ENCODE data around the gene MAP4K2. TPM values are rescaled to one million over a fixed set of nuclear protein-coding genes. Genes with fewer than 3 reads are reported as not detected.

MAP4K2 gene
- total and polyA plus RNA-seq, 2 of the 4 experiments (the other 2 are of a cell fraction) = 11.7 to 16.6 TPM

GRCh38 chr11:64766881-64767280, 36.1 kb downstream of the MAP4K2 start:
- Histone ChIP-seq H2AFZ (replicated peaks; ENCODE audit: low read length, poor library complexity) (no peak overlapping the region), H4K20me1 (ENCODE audit: insufficient read depth, low read length) (peaks cover 87% of the 10 kb centered on the region), H3K27ac (ENCODE audit: insufficient read depth, low read length) (no peak overlapping the region), H2BK20ac (ENCODE audit: low read depth, low read length) (no peak overlapping the region), H3K27me3 (ENCODE audit: control insufficient read depth, insufficient read depth, low read length) (no peaks in the 10 kb centered on the region), H3K9me3 (ENCODE audit: control insufficient read depth, insufficient read depth, low read length) (no peaks in the 10 kb centered on the region), H3K23ac (ENCODE audit: low read depth, low read length) (no peak overlapping the region), H3K18ac (ENCODE audit: low read depth, low read length) (no peak overlapping the region), H2BK15ac (ENCODE audit: low read depth, low read length) (no peak overlapping the region), H2AK9ac (replicated peaks; ENCODE audit: low read depth, low read length, poor library complexity) (no peak overlapping the region), H2BK5ac (ENCODE audit: low read depth, low read length, poor library complexity, severe bottlenecking) (no peak overlapping the region), H4K91ac (ENCODE audit: insufficient read depth, low read depth, low read length) (no peak overlapping the region), H4K8ac (ENCODE audit: low read depth in 2 of 2, low read length in 2 of 2) (no peak overlapping the region), H3K9ac (ENCODE audit: low read depth, low read length) (no peak overlapping the region), H2BK120ac (ENCODE audit: low read depth, low read length) (no peak overlapping the region), H3K4me2 (ENCODE audit: low read depth, low read length) (no peak overlapping the region), H3K14ac (replicated peaks; ENCODE audit: low read depth, low read length) (no peak overlapping the region), H3K4me1 (ENCODE audit: control insufficient read depth, insufficient read depth, low read length) (peaks cover 13% of the 10 kb centered on the region), H2AK5ac (ENCODE audit: low read depth, low read length) (no peak overlapping the region), H4K5ac (ENCODE audit: low read depth, low read length) (no peak overlapping the region), H3K79me1 (ENCODE audit: low read depth in 1 of 2, low read length in 2 of 2) (peaks cover 44 to 88% of the 10 kb centered on the region in 2 experiments), H3K4me3 (ENCODE audit: insufficient read depth, low read depth, low read length) (no peak overlapping the region), H3K56ac (ENCODE audit: extremely low read depth, insufficient read depth, low read length) (no peak overlapping the region), H3K36me3 (ENCODE audit: control insufficient read depth, insufficient read depth, low read length) (peaks cover 94% of the 10 kb centered on the region), H3K9me1 (ENCODE audit: insufficient read depth, low read length) (peaks cover 14% of the 10 kb centered on the region; the same call in 1 of the 2 replicates), H3K4ac (ENCODE audit: low read depth, low read length) (no peak overlapping the region)
- dilution Hi-C loops (cut with HindIII; ENCODE audit: low sequenced_read_pairs, unreplicated experiment) (no loop called here), intact Hi-C loops (cut with micrococcal nuclease) (loop anchor here (1.0 to 2.0 kb wide), 2 partner anchors 24 to 78 kb away; no protein-coding TSS in a partner anchor), in situ Hi-C loops (cut with MboI; ENCODE audit: low sequenced_read_pairs) (no loop called here)
- no peak for ATAC-seq (ENCODE audit: low read depth)
- POLR2A ChIA-PET (ENCODE audit: unreplicated experiment) = no interaction called here
- no TSS peak for BruUV-seq (replicated peaks)
- 100% methylated on average over 1 of the region's 11 CpGs; no CpG with 5 or more reads in 1 of the 2 experiments for WGBS, 2 experiments (ENCODE audit: extremely low coverage in 2 of 2, insufficient read length in 1 of 2)
- no peak for DNase-seq
- CTCF ChIA-PET = no interaction called here
- no peak for TF ChIP-seq NFE2L2 (IDR thresholded peaks at IDR 0.05; ENCODE audit: low read depth, low read length)
- no peak for TF ChIP-seq MXI1 (IDR thresholded peaks at IDR 0.05; ENCODE audit: borderline replicate concordance, low read depth, low read length)
- no peak for TF ChIP-seq RAD21 (IDR thresholded peaks at IDR 0.05; ENCODE audit: low read length)
- no peak for TF ChIP-seq POLR2A (IDR thresholded peaks at IDR 0.05; ENCODE audit: low read depth, low read length)
- TF ChIP-seq FOS (IDR thresholded peaks at IDR 0.05; ENCODE audit: low read depth, low read length) = no peak
- no peak for TF ChIP-seq CHD1 (IDR thresholded peaks at IDR 0.05; ENCODE audit: low read depth, low read length)
- no peak for TF ChIP-seq SMC3 (IDR thresholded peaks at IDR 0.05; ENCODE audit: low read depth, low read length)
- TF ChIP-seq USF2 (IDR thresholded peaks at IDR 0.05; ENCODE audit: low read depth, low read length) = no peak
- TF ChIP-seq CEBPB (IDR thresholded peaks at IDR 0.05; ENCODE audit: low read depth, low read length) = no peak
- TF ChIP-seq ELK1 (IDR thresholded peaks at IDR 0.05; ENCODE audit: borderline replicate concordance, low read depth, low read length) = no peak
- no peak for TF ChIP-seq BHLHE40 (IDR thresholded peaks at IDR 0.05; ENCODE audit: low read depth, low read length)
- no peak for TF ChIP-seq MAZ (IDR thresholded peaks at IDR 0.05; ENCODE audit: borderline replicate concordance, low read depth, low read length)
- no peak for TF ChIP-seq RFX5 (IDR thresholded peaks at IDR 0.05; ENCODE audit: low read depth, low read length)
- no peak for TF ChIP-seq MAFK (IDR thresholded peaks at IDR 0.05; ENCODE audit: low read depth, low read length)
- no peak for TF ChIP-seq RCOR1 (IDR thresholded peaks at IDR 0.05; ENCODE audit: insufficient replicate concordance, low read length)
- TF ChIP-seq CTCF (conservative IDR thresholded peaks at IDR 0.05; ENCODE audit: low read depth, low read length) = no peak

All from IMR-90 (cell line).